GM18505 (cell line): ENCODE measurements around the gene LRP1.
A peak's percentile ranks its signal among the peaks of the same experiment; 100 is the strongest.

Experiments used
- ATAC-seq: cut with Tn5 transposase; IDR thresholded peaks from one replicate; pipeline ENCODE4 v1.9.1; 2021; ENCODE audit not compliant: unreplicated experiment
- POLR2A ChIP-seq: IDR thresholded peaks from 4 replicates; pipeline ENCODE4 v1.6.1; 2011; ENCODE audit warnings: borderline replicate concordance; ENCODE audit not compliant: insufficient read depth, insufficient read length; ENCODE audit errors: extremely low read depth

Gene LRP1

DNA sequence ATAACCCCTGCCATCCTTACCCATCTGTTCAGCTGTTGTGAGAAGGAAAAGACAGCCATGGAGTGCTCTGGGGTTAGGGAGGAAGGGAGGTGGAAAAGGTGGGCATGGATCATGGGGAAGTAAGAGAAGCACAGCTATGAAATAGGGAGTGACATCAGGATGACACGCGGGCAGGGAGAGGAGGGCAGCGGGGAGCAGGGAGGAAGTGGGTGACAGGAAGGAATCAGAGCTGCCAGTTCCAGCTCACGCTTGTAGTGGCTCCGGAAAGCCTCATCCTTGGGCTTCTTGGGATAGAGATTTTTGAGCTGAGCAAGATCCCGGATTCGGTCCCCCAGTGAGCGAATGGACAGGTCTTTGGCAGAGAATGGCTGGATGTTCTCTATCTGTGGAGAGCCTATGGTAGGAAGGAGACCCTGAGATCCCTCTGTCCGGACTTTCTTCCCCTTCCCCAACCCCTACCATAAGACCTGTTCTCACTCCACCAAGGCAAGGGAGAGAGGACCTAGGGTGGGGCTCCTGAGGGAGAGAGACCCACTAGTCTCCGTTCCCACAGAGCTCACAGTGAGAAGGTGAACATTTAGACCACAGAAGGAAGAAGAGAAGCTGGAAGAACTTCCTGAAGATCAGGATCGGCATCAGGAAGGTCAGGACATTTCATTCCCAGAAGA, 29.1 kb upstream of the LRP1 start:
- no peak for ATAC-seq
- no peak for TF ChIP-seq POLR2A

DNA sequence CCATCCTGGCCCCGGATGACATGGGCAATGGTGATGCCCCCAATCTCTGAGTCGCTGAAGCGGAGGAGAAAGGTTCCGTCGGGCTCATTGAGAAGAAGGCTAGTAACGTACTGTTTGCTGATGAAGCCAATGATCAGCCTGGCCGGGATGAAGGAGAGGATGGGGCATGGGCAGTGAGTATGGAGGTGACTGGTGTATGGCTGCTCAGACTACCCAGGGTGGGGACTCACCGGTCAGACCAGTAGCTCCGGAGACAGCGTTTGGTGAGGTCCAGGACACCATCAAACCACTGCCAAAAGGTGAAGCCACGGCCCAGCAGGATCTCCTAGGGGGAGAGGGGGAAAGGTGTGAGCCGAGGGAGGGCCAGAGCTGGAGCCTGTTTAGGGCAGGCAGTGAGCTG, 28.5 kb upstream of the LRP1 start:
- peak; percentile 32 for TF ChIP-seq POLR2A
- no peak for ATAC-seq

DNA sequence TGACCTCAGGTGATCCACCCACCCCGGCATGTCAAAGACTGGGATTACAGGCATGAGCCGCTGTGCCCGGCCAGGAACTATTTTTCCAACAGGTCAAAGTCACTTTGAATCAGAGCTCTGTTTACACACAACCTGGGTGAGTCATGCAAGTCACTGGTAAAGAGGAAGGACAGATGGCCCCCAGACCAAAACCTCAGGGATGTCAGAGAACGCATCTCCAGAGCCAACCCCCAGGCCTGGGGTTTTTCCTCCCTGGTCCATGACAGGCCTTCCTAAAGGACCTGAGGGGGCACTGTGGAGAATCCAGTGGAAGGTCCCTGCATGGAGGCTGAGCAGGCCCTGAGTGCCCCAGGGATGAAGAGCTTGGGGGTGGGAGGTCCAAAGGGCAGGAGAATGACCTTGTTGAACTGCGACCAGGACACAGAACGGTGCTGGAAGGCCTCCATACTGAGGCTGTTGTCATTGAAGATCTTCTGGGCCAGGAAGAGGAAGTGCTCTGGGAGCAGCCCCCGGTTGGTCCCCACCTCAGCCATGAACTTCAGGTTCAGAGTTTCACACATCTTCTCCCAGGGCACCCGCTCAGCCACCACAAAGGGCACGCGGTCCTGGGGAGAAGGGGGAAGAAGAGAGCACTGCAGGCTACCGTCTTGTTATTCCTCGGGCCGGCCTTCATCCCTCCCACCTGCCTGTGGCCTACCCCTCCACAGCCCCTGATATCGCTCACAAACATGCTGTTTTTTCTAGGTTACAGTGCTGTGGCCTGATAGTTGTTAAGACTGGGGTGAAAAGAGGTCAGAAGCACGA, 26.2 kb upstream of the LRP1 start:
- no peak for TF ChIP-seq POLR2A
- ATAC-seq, result no peak

DNA sequence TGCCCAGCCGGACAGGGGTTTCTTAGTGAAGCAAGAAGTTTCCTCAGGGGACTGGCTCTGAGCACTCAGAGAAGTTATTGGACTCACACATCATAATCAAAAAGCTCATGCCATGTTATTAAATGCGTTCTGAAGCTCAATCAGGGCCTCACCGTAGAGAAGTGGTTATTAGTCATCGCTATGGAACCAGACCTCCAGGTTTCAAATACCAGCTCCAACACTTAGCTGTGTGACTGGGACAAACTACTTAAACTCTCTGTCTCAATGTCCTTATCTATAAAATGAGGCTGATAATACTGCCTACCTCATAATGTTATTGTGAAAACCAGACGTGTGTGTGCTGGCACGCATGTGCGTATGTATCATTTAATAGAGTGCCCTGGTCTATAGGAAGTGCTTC, 24.4 kb upstream of the LRP1 start:
- no peak for ATAC-seq

DNA sequence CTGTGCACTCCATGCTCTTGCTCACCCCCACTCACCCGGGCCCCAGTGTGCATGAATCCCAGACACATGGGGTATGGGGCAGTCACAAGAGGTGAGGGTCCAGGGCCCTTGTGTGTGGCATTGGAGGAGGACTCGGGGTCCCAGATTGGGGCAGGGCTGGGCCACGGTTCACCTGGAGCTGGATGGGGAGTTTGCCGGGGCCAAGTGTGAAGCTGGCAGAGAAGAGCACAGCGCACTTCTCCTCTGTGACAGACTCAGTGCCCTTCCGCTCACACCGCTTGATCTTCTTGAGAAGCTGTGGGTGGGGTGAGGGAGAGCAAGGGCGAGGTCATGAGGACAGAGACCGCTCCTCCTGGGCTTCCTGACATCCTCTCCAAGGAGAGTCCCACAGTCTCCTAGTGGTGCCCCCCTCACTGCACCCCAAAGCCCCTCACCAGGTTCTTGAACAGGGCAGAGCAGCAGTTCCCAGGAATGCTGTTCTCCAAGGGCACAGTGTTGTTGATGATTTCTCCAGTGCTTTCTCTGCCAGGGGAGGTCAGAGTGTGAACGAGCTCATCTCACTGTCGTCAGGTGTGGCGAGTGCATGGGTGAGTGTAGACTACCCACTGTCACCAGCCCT, 23.9 kb upstream of the LRP1 start:
- ATAC-seq, result no peak

More for the DNA sequence above, 24.4 kb upstream of the LRP1 start:
- TF ChIP-seq POLR2A, result no peak

DNA sequence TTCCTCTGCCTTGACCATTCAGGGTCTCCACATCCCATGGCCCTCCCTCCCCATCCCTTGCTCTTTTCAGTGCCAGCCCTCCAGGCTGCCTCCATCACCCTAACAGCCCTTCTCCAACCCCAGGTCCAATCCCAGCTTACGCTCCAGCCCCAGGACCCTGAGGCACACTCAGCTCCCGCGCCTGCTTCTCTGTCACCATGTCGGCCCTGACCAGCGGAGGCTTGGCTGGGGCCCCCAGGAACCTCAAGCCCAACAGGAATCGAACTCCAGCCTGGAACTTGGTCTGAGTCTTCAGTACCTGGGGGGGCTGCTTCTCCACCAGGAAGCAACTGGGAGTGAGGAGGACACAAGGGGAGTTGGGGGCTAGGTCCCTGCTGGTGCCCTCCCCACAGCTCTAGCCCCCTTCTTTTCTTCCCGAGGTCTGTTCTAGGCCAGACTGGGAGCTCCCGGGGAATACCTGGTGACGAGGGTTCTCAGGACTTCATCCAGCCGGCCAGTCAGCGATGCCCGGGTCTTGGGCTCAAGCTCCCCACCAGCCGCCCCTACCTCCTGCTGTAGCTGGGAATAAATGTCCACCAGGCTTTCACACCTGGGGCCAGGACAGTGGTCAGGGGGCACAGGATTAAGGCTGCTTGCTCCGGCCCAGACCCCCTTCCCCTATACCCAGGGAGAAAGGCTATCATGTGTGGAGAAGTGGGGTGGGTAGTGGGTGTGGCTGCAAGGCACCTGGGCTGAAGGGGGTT, 23.1 kb upstream of the LRP1 start:
- no peak for TF ChIP-seq POLR2A
- no peak for ATAC-seq

More for the DNA sequence above, 23.9 kb upstream of the LRP1 start:
- TF ChIP-seq POLR2A, result peak; percentile 11

DNA sequence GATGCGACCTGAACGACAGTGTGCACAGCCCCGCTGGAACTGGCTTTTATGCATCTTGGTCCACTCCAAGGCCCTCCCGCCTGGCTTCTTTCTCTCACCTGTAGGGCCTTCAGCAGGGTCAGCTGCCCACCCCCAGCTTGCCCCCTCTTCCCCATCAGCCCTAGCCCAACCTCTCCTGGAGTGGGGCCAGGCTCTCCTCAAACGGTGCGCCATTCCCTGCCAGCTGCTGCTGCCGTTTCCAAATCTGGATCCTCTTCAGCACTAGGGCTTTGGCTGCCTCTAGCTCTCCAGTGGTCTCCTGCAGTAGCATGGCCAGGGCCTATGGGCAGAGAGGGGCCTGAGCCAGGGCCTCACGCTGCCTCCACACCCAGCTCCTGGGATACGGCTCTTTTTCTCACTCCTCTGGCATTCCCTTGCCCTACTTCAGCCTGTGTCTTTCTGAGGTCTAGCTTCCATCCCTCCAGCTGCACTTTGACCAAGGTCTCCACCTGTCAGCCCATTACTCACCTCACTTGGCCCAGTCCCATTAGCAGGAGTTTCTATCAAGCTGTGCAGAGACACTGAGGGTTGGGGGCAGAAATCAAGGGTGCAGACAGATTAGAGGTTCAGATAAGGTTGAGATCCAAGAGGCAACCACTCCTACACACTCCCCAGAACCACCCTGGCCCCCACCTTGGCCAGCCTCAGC, 22.1 kb upstream of the LRP1 start:
- TF ChIP-seq POLR2A, result no peak
- ATAC-seq, result no peak

DNA sequence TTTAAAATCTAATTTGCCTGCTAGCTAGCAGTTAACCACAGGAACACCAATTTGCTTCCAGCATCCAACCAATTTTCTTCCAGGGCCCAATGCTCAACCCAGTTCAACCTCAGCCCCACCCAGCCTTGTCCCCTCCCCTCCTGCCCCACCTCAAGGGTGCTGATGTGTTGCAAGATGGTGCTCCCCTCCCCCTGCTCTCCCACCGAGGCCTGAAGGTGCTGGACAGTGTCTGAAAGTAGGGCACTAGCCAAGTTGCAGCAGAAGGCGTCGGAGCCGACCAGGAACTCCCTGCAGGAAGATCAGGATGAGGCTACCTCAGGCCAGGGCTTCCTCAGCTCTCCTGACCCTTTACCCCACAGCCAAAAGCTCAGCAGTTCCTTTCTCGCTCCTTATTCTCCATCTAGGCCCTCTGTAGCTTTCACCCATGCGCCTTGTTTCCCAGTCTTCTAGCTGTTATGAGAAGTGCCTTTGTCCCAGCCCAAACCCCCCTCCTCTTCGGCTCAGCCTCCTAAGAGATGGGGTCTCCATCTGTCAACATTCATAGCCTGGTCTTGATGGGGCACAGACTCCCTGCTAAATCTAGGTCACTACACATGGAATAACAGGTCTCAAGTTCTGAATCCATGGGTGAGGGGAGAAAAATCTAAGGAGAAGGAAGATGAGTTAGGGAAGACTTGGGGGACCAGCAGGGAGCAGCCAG, 20.7 kb upstream of the LRP1 start:
- no peak for ATAC-seq
- TF ChIP-seq POLR2A, result no peak

DNA sequence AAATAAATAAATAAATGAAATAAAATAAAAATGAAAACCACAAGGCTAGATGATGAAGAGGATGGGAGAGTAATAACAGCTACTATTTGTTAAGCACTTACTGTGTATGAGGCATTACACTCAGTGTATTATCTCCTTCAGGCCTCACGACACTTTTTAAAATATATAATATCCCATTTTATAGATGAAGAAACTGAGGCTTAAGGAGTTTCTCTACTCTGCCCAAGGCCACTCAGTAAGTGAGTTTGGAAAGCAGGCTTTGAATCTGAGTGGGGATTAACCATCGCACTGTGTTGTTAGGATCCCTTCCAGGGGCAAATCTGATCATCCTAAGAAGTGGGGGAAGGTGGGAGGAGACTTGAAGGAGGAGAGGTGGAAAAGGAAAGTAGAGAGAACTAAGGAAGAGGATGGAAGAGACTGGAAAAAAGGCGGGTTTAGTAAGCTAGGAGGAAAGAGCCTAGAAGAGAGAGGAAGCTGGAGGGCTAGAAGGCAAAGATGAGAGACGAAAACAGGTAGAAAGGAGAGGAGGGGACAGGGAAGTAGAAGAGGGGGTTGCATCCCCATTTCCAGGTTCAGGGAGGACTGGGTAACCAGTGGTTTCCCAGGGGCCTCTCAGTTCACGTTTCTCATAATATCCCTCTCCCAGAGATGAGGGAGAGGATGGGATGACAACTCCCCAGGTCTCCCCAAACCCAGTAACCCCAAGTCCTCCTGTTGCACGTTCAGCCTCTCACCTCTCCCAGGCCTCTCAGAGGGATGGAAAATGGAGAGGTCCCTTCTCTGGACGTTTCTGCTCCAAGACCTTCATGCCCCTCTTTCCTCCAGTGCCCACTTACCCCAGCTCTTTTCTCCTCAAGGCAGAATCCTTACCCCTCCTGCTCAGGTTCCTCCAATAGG, 18.8 kb upstream of the LRP1 start:
- TF ChIP-seq POLR2A, result no peak
- ATAC-seq, result no peak

DNA sequence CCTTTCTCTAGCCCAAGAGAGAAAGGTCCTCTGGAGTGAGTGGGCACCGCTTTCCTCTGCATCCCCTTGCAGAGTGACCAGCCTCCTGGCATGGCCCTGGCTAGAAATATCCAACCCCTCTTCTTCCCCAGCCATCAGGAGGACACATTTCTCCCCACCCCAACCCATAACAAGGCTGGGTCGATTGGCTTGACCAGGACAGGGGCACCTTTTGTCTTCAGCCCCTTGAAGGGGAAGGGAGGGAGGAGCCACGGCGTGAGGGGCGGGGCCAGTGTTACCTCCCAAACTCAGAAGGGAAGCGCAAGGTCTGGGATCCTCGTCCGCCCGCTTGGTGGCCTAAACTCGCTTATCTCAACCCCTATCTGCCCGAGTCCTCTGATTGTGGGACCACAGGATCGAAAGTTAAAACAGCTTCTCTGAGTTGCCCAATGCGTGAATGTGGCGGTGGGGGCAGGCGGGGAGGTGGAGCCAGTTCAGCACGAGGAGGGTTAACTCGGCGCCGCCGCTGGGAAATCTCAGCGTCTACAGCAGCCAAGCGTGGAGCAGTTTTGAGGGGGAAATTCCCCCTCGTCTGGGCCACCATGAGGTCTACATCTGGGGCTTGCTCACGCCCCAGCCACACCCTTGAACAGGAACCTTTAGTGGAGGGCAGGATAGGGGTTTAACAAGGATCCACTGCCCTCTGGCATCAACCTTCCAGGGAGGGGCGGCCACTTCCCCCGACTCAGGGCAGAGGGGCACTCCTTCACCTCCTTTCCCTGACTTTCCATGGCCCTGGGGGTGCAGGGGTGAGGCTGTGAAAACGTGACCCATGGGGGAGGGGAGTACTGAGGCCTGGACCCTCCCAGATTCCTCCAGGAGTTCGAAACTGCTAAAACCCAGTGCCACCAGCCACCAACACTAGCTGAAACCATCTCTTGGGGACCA, 17.9 kb upstream of the LRP1 start:
- peak; percentile 65 for TF ChIP-seq POLR2A
- peak; percentile 45 for ATAC-seq
